Peyer's patch (tissue), 4 donors: ENCODE results near the gene NACC1. TPM values are rescaled to one million over a fixed set of nuclear protein-coding genes. Genes with fewer than 3 reads are reported as not detected.

Source experiments
- DNase-seq, 3 donors: peaks; one replicate each; pipeline ENCODE4 v3.0.0-alpha.2; 2017 to 2019
- H3K27ac ChIP-seq, 4 donors: fragments of 200-600 bp; sonication (generic); one replicate each; pipeline ENCODE4 v1.5.1; 2016 to 2019
- H3K27me3 ChIP-seq, 2 donors: fragments of 200-600 bp; sonication (generic); one replicate each; pipeline ENCODE4 v1.5.1; 2019
- H3K36me3 ChIP-seq, 3 donors: fragments of 200-600 bp; sonication (generic); one replicate each; pipeline ENCODE4 v1.5.1; 2016 to 2019
- H3K4me1 ChIP-seq, 4 donors: fragments of 200-600 bp; sonication (generic); one replicate each; pipeline ENCODE4 v1.5.1; 2016 to 2019
- H3K4me3 ChIP-seq, 4 donors: fragments of 200-600 bp; sonication (generic); 1 replicate in 3 of 4; 2 replicates in 1 of 4; pipeline ENCODE4 v1.5.1; 2016 to 2019; ENCODE audit warnings: mild to moderate bottlenecking in 1 of 4
- H3K9me3 ChIP-seq, 4 donors: fragments of 200-600 bp; sonication (generic); one replicate each; pipeline ENCODE4 v1.5.1; 2016 to 2019; ENCODE audit warnings: mild to moderate bottlenecking in 1 of 4
- CTCF ChIP-seq, 6 experiments: fragments of 450-650 bp in 4 of 6; fragments of 200-600 bp in 2 of 6; sonication (generic) in 1 of 6; IDR thresholded peaks; one replicate each; pipeline ENCODE4 v1.5.1; 2017 to 2019; ENCODE audit warnings: antibody characterized with exemption in 6 of 6, mild to moderate bottlenecking in 3 of 6, moderate library complexity in 1 of 6
- POLR2A ChIP-seq, 2 donors: fragments of 450-650 bp; IDR thresholded peaks; one replicate each; pipeline ENCODE4 v1.5.1; 2017; ENCODE audit warnings: antibody characterized with exemption in 2 of 2, mild to moderate bottlenecking in 2 of 2, moderate library complexity in 2 of 2
- total RNA-seq, 4 donors: library from RNA; depleted of rRNA; stranded (reverse); fragments of >200 nt; gene quantifications; one replicate each; pipeline ENCODE4 v1.1.0, GENCODE V29; 2016

NACC1 gene
- total RNA-seq, 4 donors from 2014 or later = 21.5 to 48.0 (median 37.1) TPM

DNA sequence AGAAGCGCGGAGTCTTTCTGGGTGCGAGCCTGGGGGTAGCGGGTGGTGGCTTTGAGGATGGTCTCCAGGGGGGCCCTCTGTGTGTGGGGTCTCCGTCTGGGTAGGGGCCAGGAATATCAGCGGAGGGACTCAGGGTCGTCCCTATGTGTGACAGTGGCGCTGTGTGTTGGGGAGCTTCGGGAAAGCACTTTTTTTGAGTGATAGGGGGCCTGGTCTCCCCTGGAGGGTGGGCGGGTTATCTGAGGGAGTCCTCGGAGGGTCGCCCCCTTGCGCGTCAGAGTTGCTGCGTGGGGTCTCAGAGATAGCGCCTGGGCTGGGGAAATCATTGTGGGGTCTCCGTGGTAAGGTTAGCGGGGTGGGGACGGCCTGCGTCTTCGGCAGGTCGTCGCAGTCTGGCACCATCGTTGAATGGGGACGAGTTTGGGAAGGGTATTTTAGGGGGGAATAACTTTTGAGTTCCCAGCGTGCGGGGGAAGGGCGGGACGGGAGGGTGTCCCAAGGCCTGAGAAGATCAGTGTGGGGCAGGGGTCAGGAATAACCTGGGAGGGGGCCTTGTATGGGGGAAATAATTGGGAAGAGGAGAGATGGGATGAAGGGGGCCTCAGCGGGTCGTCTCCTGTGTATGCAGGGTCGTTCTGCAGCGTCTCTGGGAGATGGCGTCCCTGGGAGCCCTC, 33.0 kb downstream of the NACC1 start:
- no peaks in the 10 kb centered on the region for H3K36me3 ChIP-seq
- TF ChIP-seq POLR2A (IDR thresholded peaks at IDR 0.05) = no peak
- TF ChIP-seq CTCF (IDR thresholded peaks at IDR 0.05) = no peak
- H3K27me3 ChIP-seq = no peaks in the 10 kb centered on the region
- peak; percentile 30 to 62 (median 60) for DNase-seq
- H3K9me3 ChIP-seq = no peaks in the 10 kb centered on the region
- H3K27ac ChIP-seq = peak overlapping the region; percentile 94 to 99 (median 98)
- peaks cover 0 to 32% (median 6%) of the 10 kb centered on the region in 4 donors for H3K4me1 ChIP-seq
- H3K4me3 ChIP-seq = peak overlapping the region; percentile 72 to 93 (median 88)

- Histone ChIP-seq H3K27ac (peak overlapping the region; percentile 94 to 99 (median 98)), H3K4me3 (peak overlapping the region; percentile 72 to 93 (median 88)), H3K9me3 (no peaks in the 10 kb centered on the region), H3K36me3 (no peaks in the 10 kb centered on the region), H3K27me3 (no peaks in the 10 kb centered on the region), H3K4me1 (peaks cover 0 to 37% (median 10%) of the 10 kb centered on the region in 4 donors)
- peak; percentile 96 to 99 (median 98) for DNase-seq
- TF ChIP-seq POLR2A (IDR thresholded peaks at IDR 0.05) (peak; percentile 97 to 98), CTCF (IDR thresholded peaks at IDR 0.05) (peak in 2 of 6 experiments; percentile 2 to 16)
These were observed 33.7 kb downstream of the NACC1 start for GRCh38 chr19:13151605-13152355.

DNA sequence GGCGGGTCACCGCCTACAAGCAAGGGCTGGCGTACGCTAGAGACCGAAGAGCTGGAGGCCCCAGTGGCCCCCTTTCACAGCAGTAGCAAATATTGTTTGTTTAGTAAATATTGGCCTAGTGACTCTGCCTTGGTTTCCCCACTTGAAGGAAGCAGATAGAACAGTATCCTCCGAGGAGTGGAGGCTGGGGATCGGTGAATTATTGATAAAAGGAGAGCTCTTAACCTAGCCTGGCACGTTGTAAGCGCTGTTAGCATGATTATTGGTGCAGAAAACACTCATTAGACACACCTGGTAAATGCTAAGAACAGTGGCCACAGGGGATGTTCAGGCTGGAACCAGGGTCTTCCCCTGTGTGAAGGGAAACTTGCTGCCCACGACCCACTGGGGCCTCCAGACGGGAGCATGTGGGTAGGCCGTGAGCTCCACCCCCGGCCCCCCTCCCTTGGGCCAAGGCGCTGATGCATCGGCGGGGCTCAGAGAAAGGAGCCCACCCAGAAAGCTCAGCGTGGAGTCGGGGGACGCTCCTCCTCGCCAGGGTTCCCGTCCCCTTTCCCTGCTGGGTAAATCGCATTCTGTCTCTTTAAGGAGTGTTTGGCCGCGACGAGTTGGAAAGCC, 34.4 kb downstream of the NACC1 start:
- H3K4me1 ChIP-seq = peaks cover 0 to 38% (median 12%) of the 10 kb centered on the region in 4 donors
- DNase-seq = no peak
- peak overlapping the region; percentile 94 to 99 (median 98) for H3K27ac ChIP-seq
- H3K27me3 ChIP-seq = no peaks in the 10 kb centered on the region
- peak overlapping the region; percentile 72 to 93 (median 88) for H3K4me3 ChIP-seq
- H3K36me3 ChIP-seq = no peaks in the 10 kb centered on the region
- TF ChIP-seq CTCF (IDR thresholded peaks at IDR 0.05) (no peak), POLR2A (IDR thresholded peaks at IDR 0.05) (no peak)
- no peaks in the 10 kb centered on the region for H3K9me3 ChIP-seq

GRCh38 chr19:13152974-13153568, 35.0 kb downstream of the NACC1 start:
- Histone ChIP-seq H3K4me3 (peak overlapping the region; percentile 72 to 93 (median 88)), H3K9me3 (no peaks in the 10 kb centered on the region), H3K4me1 (peaks cover 0 to 37% (median 13%) of the 10 kb centered on the region in 4 donors), H3K27me3 (no peaks in the 10 kb centered on the region), H3K27ac (peak overlapping the region; percentile 94 to 99 (median 98)), H3K36me3 (no peaks in the 10 kb centered on the region)
- TF ChIP-seq CTCF (IDR thresholded peaks at IDR 0.05) (peak in 3 of 6 experiments; percentile 2 to 11 (median 9)), POLR2A (IDR thresholded peaks at IDR 0.05) (peak; percentile 100)
- peak; percentile 97 to 98 (median 97) for DNase-seq

- peak in 2 of 3 donors; percentile 44 to 65 for DNase-seq
- TF ChIP-seq POLR2A (IDR thresholded peaks at IDR 0.05) = no peak
- TF ChIP-seq CTCF (IDR thresholded peaks at IDR 0.05) = peak in 2 of 6 experiments; percentile 4 to 18
- Histone ChIP-seq H3K27me3 (no peaks in the 10 kb centered on the region), H3K36me3 (no peaks in the 10 kb centered on the region), H3K9me3 (no peaks in the 10 kb centered on the region), H3K27ac (peak overlapping the region; percentile 94 to 99 (median 98)), H3K4me3 (peak overlapping the region; percentile 72 to 93 (median 88)), H3K4me1 (peaks cover 0 to 34% (median 13%) of the 10 kb centered on the region in 4 donors)
These were observed 35.6 kb downstream of the NACC1 start for GRCh38 chr19:13153569-13154240.
